Activated T-cell treated with anti-CD3 and anti-CD28 coated beads for 1 hour (primary cell): ENCODE results near the gene EPHB2.

Experiments
- DNase-seq: peaks from one replicate; pipeline ENCODE4 v3.0.0-alpha.2; 2020; ENCODE audit warnings: low read depth

EPHB2 gene

DNA sequence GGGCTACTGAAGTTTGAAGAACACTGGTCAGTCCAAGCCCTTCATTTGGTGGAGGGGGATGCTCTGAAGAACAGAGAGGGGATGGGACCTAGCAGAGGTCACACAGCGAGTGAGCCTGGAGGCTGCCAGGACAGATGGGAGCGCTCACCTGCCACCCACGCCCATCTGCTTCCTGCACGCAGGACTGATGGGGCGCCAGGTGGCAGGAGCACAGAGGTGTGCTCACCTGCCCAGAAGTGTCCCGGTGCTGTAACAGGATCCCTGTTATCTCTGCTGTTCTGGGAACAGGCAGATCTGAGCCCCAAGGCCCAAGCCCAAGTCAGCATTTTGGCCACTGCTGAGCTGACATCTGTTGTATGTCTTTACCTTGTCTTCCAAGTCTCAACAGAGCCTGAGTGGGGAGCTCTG lies 40.5 kb downstream of the EPHB2 start:
- no peak for DNase-seq

DNA sequence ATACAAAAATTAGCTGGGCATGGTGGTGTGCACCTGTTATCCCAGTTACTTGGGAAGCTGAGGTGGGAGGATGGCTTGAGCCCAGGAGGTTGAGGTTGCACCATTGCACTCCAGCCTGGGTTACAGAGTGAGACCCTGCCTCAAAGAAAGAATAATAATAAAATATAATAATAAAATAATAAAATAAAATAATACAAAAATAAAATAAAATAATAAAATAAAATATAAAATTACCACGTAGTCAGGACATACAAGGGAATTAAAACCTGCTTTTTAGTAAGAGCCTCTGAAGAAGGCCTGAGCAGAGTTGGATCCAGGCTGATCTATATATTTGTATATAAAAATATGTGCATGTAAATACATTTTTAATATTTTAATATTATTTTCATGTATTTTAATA lies 41.7 kb downstream of the EPHB2 start:
- no peak for DNase-seq

DNA sequence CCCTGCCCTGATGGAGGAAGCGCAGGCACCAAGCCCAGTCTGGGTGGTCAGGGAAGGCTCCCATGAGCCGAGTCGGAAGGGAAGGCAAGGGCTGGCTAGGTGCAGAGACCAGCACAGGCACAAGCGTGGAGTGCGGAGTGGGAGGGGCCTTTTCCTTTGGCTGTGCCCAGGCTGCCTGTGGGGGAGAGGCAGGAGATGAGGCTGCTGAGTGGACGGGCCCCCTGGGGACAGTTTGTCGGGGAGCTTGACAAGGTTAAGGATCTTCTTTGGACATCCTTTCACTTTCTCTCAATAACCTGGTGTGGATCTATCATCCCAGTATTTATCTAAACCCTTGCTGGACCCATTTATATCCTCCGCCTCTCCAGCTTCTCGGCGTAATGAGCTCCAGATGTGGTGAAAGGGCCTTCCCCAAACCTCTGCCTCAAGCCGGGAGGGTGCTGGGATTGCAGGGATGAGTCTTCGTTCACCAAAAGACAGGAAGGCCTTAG lies 42.9 kb downstream of the EPHB2 start:
- no peak for DNase-seq

DNA sequence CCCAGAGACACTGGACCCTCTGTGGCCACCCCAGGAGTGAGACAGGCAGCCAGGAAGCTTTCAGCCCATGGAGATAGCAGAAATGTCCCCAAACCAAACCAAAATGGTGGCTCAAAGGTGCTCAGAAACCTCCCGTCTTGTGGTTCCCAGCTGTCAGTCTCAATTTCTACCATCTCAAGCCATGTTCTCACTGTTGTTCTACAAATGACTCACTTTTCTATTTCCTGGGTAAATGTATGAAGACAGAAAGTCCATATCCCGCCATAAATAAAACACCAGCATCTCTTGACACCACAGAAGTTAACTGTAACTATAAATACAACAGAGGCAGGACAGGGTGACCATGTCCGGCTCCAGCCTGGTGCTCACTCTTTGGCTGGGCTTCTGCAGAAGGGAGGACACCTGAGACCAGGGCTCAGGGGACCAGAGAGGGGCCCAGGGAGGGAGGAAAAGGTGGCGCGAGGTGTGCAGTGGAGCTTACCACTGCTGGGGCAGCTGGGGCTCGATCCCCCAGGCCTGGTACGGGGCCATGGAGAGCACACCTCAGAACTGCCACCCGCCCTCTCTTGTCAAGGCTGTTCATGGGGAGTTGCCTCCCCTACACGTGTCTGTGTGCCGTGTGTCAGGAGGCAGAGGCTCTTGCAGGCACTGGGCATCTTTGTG lies 43.6 kb downstream of the EPHB2 start:
- no peak for DNase-seq

DNA sequence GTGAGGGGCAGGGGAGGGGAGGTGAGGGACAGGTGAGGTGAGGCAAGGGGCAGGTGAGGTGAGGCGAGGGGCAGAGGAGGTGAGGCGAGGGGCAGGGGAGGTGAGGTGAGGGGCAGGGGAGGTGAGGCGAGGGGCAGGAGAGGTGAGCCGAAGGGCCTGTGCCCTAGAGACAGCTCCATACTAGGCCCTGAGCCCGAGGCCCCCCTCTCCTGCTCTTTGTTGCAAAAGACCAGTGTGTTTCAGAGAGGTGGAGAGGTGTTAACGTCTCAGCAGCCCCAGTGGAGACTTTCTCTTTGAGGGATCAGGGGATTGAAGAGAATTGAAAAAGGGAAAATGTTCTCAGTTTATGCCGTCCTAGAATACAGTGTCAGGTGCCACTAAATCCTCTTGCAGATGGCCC lies 44.2 kb downstream of the EPHB2 start:
- no peak for DNase-seq

DNA sequence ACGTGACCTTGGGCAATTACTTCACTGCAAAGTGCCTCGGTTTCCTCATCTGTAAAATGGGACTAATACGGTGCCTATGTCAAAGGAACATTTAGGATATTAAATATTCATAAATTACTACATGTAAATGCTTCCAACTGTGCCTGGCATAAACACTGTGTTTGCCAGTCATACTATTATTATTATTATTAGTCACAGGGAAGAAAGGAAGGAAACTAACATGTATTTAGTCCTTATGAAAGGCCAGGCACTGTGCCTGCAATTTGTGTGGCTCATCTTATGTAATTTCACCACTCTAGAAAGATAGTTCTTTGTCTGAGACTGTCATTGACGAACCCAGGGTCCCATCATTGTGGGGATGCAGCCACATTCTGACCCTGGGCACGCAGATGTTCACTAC lies 45.0 kb downstream of the EPHB2 start:
- no peak for DNase-seq

DNA sequence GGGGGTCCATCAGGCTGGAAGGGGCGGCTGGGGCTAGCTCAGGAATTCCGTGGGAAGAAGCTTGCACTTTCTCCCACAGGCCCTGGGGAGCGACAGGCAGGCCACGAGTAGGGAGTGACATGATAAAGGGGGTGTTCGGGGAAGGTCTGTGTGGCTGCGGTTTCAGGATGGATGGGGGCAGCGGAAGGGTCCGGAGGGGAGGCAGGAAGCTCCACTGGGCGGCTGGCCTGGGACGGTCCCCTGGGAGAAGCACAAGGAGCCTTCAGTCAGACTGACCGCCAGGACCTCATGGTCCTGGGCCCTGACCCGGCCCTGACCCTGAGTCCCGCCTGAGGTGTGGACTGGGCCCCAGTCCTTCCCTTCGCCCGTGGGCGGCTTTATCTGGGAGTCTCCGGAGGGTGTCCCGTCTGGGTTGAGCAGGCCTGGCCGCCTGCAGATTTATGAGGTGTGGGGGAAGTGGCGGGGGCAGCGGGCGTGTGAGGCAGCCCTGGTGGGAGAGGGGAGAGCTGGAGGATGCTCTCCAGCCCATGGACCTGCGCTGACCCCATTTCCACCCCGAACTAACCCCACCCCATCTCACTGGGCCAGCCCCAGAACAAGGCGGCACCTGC lies 45.6 kb downstream of the EPHB2 start:
- no peak for DNase-seq

DNA sequence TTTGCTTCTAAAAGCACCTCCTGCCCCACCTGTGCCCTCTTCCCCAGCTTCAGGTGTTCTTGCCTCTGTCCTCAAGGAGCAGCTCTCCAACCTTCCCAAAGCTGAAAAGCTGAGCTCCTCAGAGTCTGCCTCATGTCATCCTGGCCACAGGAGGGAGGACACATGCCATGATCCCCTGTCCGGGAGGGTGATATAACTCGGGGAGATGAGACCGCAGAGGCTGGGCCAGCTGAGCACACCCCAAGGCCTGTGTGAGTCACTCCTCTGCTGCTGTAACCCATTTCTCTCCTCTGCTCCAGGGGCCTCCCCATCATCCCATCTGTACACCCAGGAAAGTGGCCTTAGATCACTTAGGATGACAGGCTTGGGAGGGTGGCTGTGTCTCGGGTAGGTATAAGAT lies 49.8 kb downstream of the EPHB2 start:
- no peak for DNase-seq

DNA sequence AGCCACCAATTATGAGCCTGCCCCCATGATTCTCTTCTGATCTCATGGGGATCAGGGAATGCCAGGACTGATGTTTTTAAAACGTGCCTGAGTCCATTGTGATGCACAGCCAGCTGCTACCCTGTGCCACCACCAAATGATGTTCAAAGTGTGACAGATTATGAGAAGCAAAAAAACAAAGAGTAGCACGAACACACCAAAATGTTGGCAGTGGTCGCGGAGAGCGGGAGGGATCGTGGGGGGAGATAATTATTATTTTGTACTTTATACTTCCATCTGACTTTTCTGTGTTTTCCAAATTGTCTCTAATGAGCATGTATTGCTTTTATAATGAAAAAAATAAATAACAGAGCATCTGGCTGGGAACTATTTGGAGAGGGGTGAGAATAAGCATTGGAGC lies 50.5 kb downstream of the EPHB2 start:
- DNase-seq = no peak

DNA sequence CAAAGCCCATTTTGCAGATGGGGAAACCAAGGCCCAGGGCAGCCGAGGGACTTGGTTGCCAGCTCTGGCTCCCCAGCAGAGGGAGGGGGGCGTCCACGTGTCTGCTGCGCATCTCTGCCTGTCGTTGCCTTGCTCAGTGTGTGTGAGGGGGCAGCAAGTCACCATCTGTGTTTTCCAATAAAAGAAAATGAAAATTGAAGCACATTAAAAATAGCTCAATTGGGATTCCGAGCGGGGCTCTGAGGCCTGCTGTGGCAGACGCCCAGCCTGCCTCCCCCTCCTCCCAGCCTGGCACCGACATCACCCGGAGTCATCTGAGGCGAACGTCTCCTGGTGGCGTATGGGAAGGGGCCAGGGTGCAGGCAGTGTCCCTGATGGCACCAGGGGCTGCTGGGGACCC lies 51.2 kb downstream of the EPHB2 start:
- DNase-seq = no peak

DNA sequence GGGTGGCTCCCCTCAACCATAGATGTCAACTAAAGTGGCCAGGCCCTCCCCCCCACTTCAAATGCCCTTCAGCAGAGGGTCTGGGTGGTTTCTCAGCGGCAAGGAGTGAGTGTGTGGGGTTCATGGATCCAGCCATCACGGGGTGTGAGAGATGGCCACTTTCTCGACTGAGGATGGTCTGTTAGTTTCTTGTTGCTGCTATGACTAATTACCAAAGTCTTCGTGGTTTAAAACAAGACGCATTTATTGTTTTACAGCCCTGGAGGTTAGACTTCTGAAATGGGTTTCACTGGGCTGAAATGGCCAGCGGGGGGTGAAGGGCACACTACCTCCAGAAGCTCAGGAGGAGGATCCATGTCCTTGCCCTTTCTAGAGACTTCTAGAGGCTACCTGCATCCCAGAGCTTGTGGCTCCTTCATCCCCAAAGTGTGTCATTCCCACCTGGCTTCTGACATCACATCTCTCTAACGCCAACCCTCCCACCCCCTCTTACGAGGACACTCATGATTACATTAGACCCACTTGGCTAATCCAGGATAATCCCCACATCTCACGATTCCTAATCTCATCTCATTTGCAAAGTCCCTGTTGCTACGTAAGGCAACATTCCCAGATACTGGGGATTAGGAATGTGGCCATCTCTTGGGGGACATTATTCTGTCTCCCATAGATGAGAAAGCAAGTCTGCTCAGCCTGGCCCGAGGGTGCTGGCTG lies 53.0 kb downstream of the EPHB2 start:
- DNase-seq = no peak

DNA sequence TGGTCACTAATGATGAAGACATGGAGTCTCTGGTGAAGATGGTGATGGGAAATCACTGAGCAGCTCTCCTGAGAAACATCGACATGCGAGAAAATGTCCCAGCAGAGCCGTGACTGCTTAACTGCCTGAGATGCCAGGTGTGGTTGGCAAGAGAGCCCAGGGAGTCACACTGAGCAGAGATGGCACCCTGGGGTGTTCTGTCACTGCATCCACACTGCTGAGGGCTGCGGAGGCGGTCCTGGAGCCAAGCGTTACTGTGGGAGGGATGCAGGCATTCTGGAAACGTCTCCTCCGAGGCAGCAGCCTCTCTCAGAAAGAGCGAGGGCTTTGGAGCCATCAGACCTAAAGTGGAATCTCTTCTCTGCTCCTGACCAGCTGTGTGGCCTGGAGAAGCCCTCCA lies 57.2 kb downstream of the EPHB2 start:
- no peak for DNase-seq

DNA sequence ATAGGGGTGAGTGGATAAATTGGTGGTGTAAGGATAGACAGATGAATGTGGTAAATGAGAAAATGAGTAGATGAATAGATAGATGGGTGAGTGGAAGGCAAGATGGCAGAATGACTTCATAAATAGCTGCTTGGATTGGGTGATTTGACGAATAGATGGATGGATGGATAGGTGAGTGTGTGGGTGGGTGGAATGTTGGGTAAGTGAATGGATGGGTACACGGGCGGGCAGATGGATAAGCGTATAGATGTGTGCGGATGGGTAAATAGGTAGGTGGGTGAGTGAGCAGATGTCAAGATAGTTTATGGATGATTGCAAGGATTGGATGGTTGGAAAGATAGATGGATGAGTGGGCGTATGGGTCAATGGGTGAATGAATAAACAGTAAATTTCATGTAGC lies 59.3 kb downstream of the EPHB2 start:
- no peak for DNase-seq

DNA sequence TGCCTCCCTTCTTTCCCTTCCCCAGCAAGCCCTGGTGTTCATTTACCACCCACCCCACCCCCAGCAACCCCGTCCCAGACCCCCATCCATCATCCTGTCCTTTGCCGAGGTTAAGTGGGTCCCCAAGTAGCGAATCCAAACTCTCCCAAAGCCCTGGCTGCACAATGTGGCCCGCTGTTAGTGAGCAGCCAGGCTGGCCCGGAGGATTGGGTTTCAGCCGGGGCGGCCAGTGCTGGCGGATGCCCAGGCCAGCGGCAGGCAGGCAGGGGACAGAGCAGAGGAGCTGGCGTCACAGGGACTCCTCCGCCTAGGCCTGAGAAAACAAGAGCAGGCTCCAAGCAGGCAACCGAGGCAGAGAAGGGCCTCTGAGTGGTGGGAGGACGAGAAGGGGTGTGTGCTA lies 61.4 kb downstream of the EPHB2 start:
- DNase-seq = no peak

DNA sequence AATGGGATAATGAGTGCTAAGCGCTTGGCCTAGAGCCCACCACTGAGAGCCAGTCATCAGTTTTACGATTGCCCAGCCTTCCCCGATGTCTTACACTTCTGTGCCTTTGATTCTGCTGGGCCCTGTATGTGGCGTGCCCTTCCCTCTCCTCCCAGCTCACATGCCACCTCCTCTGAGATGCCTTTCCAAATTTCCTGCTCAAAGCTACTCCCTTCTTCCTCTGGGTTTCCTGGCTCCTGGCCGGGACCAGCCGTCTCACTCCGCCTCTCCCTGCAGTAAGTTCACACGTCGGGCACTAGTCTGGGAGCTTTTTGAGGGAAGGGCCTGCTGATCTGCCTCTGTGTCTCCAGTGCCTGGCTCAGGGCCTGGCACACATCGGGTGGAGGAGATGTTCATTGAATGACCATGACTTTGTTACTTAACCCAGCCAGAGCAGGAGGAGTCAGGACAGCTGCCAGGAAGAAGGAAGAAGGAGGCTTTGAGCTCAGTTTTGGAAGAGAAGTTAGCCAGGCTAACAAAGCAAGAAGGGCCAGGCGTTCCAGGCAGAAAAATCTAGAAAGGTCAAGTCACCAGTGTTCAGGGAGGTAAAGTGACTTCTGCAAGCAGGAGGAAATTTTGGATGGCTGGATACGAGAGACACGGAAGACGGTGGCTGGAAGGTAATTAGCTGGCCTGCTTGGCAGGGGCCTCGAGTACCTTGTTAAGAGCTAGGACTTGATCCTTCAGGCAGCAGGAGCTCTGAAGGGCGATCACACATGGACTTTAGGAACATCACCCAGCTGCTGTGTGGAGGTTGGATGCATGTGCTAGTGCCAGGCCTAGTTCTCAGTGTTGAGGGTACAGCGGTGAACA lies 63.6 kb downstream of the EPHB2 start:
- no peak for DNase-seq

DNA sequence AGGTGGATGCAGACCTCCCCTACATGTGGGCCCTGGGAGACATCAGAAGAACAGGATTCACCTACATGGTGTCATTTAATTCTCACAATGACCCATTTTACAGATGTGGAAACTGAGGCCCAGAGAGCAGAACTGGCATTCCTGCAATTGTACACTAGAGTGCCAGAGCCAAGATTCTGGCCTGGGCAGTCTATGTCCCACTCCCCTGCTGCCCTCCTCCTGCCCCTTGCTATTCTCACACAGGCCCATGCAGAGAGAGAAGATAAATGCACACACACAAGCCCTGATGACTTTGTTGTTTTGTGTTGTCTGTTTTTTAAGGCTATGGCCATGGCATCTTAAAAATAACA lies 64.2 kb downstream of the EPHB2 start:
- DNase-seq = no peak

DNA sequence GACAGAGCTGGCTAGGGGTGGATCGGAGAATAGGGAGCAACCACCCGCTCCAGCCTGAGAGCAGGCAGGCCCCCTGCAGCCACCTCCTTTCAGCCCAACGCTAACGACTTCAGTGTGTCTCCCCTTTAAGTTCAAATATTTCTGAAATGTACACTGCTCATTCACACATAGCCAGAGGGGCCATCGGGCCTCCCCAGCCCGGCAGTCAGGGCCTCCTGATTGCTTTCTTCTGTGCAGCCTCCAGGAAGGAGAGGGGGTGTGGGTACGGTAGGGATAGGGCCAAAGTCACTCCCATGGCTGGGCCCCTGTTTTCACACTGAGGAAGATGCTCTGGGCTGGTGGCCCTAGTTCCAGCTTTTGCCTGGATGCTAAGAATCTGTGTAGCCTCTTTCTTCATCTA lies 64.8 kb downstream of the EPHB2 start:
- no peak for DNase-seq

DNA sequence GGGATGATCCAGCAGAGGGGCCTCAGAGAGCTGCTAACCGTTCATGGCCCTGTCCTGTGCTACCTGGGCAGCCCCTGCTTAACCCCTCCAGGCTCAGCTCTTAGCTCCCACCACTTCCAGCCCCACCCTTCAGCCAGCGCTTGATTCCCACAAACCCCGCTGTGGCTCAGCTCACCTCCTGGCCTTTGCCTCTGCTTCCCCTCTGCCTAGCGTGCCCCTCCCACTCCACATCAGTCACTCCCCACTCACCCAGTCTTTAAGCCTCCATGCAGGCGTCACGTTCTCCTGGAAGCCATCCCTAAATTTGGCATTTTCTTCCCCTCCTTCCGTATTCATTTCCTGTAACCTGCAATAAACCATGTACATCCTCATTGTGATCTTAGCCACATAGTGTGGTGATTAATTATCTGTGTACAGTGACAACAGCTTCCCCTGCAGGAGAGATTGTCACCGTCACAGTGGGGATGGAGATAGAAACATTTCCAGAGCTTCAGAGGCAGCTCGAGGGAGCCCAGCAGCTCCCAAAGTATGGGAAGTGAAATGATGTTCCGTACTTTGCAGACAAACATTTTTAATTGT lies 65.5 kb downstream of the EPHB2 start:
- DNase-seq = no peak

DNA sequence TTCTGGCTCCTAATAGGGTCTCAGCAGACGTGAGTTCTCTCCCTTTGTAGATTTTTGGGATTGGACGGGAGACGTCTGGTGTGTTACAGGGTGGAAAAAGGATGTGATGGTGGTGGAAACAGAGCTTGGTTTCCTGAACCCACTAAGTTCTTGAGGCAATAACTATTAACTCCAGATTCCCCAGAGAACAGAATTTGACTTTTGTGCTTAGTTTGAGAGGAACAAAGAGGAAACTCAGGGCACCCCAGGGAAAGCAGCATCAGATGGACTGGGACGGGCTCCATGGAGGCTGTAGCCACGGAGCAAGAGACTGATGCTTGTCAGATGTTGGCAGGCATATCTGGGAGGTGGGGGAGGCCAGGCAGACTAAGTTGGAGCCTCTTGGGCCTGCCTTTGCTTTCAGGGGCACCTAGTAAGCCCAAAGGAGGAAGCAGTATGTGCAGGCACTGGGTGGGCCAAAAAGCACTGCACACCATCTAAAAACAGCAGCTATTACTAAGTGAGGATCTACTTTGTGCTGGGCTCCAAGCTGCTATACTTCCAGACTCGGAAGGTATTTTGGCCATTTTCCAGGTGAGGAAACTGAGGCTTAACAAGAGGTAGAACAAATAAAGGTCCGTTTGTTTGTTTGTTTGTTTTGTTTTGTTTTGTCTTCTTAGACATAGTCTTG lies 66.9 kb downstream of the EPHB2 start:
- DNase-seq = no peak

DNA sequence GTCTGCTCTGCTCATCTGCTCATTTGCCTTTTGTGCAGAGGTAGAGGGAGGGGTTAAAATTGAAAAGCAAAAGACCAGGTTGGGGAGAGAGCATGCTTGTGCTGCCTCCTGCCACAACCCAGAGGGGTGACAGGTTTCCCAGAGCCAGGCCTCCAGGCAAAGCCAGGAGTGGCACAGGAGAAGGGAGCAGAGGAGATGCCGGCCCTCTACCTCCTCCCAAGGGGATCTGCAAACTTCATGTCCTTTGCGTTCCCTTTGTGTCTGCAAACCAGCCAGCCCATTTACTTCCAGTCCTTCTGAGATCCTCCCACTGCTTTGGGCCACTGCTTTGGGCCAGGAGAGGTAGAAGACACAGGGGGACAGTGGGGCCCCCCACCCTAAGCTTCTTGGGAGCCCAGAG lies 67.8 kb downstream of the EPHB2 start:
- DNase-seq = no peak

DNA sequence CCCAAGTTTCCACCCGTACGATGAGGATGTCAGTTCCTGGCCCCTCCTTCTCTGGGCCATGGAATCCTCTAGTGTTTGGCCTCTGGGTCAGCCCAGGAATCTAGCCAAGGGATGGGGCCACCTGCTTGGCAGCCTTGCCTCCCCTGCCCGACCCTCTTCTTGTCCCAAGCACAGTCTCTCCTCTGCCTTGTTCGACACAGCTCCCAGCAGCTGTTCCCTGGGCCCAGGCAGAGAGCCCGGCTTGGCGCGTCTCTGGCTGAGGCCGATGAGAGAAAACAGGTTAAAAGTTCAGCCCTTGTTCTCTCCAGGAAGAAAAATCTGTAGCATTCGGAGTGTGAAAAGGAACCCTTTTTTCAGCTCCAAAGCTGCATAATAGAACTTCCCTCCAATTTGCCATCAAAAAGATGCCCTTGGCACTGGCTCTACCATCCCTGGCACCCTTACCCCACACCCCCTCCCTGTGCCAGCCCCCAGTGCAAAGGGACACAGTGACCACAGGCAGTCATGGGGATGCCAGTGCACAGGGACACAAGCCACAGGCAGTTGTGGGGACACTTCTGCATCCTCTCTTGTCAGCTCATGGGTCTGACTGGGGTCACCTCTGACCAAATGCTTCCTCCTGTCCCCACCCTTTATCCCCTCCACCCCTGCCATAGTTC lies 68.4 kb downstream of the EPHB2 start:
- no peak for DNase-seq
